Stimulated activated naive CD8-positive, alpha-beta T cell treated with anti-CD3 and anti-CD28 coated beads, Interleukin-15, Interleukin-2, amounts not matched to agents 100 ng/mL and 50 ng/mL, for 24 hours (primary cell): ENCODE data around the gene HYDIN.

Source experiments
- H3K27ac Mint-ChIP-seq: one replicate; pipeline ENCODE4 v1.8.0; 2021; ENCODE audit warnings: mild to moderate bottlenecking, mixed read lengths
- H3K27me3 Mint-ChIP-seq: one replicate; pipeline ENCODE4 v1.8.0; 2021; ENCODE audit warnings: mixed read lengths
- H3K36me3 Mint-ChIP-seq: one replicate; pipeline ENCODE4 v1.8.0; 2021; ENCODE audit warnings: low read depth, mixed read lengths
- H3K4me1 Mint-ChIP-seq: one replicate; pipeline ENCODE4 v1.8.0; 2021; ENCODE audit warnings: low read depth, mixed read lengths
- H3K4me3 Mint-ChIP-seq: one replicate; pipeline ENCODE4 v1.8.0; 2021; ENCODE audit warnings: mild to moderate bottlenecking, mixed read lengths
- H3K9me3 Mint-ChIP-seq: one replicate; pipeline ENCODE4 v1.8.0; 2021; ENCODE audit warnings: mixed read lengths

Gene HYDIN

DNA sequence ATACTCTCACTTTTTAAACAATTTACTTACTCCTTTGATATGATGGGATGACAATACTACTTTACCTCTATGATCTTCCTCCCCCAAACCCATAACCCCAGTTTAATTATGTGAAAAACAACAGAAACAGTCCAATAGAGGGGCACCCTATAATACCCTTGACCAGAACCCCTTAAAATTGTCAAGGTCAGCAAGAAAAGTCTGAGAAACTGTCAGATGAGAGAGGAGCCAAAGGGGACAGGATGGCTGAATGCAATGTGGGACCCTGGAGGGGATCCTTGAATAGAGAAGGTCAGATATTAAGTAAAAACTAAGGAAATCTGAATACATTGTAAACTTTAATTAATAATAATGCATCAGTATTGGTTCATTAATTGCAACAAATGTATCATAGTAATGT is 15.8 kb upstream of the HYDIN start:
- Mint-ChIP-seq H3K9me3 (no peaks in the 10 kb centered on the region), H3K36me3 (no peaks in the 10 kb centered on the region), H3K4me3 (no peak overlapping the region), H3K27me3 (no peaks in the 10 kb centered on the region), H3K27ac (no peak overlapping the region), H3K4me1 (no peaks in the 10 kb centered on the region)

DNA sequence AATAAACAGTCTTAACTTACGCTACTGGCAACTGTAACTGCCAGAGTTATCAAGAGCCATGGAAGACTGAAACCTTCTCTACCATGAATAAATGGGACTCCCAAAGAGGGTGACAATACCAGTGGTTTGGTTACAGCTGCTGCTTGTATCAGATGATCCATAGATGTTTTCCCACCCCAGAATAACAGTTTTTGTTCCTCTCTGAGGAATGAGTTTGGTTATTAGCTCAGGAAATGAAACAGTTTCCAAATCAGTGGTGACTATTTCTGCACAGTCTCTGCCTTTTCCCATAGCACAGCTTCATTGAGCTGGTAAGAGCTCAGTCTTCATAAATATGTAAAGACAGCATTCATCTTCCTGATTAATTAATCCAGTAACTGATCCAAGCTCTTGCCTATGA is 14.0 kb upstream of the HYDIN start:
- peaks cover 3% of the 10 kb centered on the region for H3K27me3 Mint-ChIP-seq
- no peak overlapping the region for H3K4me3 Mint-ChIP-seq
- no peaks in the 10 kb centered on the region for H3K4me1 Mint-ChIP-seq
- H3K27ac Mint-ChIP-seq: no peak overlapping the region
- H3K9me3 Mint-ChIP-seq: no peaks in the 10 kb centered on the region
- H3K36me3 Mint-ChIP-seq: no peaks in the 10 kb centered on the region

DNA sequence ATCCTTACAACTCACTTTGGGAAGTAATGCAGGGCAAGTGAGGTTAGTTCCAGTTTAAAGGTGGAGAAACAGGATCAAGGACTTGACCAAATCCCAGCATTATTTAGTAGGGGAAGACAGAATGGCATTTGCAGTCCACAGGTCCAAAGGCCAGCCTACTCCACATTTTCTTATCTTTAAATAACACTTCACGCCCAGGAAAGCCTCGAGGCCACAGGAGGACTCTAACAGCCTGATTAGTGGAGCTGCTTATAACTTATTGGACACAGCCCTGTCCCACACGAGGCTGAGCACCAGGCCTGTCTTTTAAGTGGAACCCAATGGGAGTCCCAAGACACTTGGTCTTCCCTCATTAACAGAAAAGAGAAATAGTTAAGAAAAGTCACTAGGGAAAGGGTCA is 12.1 kb upstream of the HYDIN start:
- no peak overlapping the region for H3K4me3 Mint-ChIP-seq
- H3K27me3 Mint-ChIP-seq: peaks cover 9% of the 10 kb centered on the region
- no peaks in the 10 kb centered on the region for H3K9me3 Mint-ChIP-seq
- no peak overlapping the region for H3K27ac Mint-ChIP-seq
- H3K36me3 Mint-ChIP-seq: no peaks in the 10 kb centered on the region
- no peaks in the 10 kb centered on the region for H3K4me1 Mint-ChIP-seq

DNA sequence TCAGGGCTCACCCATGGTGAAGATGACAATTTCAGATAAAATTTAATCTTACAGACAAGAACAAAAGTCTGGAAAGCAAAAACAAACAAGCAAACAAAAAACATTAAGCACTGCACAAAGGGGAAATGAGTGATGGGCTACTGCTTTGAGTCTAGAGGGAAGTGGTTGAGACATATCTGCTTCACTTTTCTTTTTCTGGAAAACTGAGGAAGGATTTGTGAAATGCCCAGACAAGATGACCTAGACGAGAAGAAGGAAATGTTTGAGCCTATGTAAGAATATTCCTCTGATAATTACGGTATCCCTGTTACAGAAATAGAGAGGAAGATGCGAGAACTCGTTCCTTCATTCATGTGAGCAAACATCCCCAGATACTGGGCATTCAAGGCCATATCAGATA is 11.5 kb upstream of the HYDIN start:
- no peaks in the 10 kb centered on the region for H3K36me3 Mint-ChIP-seq
- H3K27me3 Mint-ChIP-seq: peaks cover 9% of the 10 kb centered on the region
- no peak overlapping the region for H3K4me3 Mint-ChIP-seq
- H3K27ac Mint-ChIP-seq: no peak overlapping the region
- no peaks in the 10 kb centered on the region for H3K4me1 Mint-ChIP-seq
- no peaks in the 10 kb centered on the region for H3K9me3 Mint-ChIP-seq

DNA sequence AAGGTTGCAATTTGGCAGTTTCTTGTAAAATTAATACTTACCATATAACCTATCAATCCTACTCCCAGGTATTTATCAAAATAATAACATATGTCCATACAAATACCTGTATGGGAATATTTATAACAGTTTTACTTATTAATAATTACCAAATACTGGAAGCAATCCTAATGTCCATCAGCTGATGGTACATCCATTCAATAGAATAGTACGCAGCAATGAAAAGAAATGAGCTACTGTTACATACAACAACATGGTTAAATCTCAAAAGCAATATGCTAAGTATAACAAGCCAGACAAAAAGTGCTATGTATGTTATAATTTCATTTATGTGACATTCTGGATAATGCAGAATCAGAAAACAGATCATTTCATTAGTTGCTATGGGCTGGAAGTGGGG is 1.2 kb downstream of the HYDIN start:
- Mint-ChIP-seq H3K9me3 (peaks cover 34% of the 10 kb centered on the region), H3K27me3 (peaks cover 33% of the 10 kb centered on the region), H3K36me3 (peaks cover 15% of the 10 kb centered on the region), H3K27ac (no peak overlapping the region), H3K4me3 (no peak overlapping the region), H3K4me1 (no peaks in the 10 kb centered on the region)

DNA sequence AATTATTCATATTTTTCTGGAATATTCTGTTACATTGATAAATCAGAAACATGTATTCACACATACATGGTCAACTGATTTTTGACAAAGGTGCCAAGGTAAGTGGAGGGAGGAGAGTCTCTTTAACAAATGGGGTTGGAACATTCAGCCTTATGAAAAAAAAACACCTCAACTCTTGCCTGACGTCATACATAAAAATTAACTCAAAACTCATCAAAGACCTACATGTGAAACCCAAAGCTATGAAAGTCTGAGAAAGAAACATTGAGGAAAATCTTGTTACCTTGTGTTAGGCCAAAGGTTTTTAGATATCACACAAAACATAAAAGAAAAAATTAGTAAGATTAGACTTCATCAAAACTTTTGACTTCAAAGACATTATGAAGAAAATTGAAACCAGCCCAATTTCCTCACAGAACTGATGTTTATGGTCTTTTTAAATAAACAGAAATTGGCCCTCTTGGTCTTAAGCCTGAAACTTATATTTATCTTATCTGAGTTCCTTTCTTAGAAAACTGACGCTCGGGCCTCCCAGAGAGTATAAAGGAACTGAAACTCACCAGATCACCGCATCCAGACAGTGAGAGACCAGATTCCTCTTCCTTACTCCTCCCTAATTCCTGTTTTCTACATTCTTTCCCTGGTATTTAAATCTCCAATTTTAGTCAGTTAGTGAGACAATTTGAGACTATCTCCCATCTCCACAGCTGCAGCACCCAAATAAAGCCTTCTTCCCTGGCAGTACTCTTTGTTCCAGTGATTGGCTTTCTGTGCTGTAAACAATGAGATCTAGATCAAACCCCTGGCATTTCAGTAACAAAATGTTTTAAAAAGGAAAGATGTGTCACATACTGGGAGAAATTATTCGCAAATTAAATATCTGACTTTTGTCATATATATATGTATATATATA is 4.0 kb downstream of the HYDIN start:
- H3K36me3 Mint-ChIP-seq: peaks cover 15% of the 10 kb centered on the region
- H3K27me3 Mint-ChIP-seq: peaks cover 33% of the 10 kb centered on the region
- no peak overlapping the region for H3K27ac Mint-ChIP-seq
- no peaks in the 10 kb centered on the region for H3K4me1 Mint-ChIP-seq
- peaks cover 38% of the 10 kb centered on the region for H3K9me3 Mint-ChIP-seq
- no peak overlapping the region for H3K4me3 Mint-ChIP-seq

DNA sequence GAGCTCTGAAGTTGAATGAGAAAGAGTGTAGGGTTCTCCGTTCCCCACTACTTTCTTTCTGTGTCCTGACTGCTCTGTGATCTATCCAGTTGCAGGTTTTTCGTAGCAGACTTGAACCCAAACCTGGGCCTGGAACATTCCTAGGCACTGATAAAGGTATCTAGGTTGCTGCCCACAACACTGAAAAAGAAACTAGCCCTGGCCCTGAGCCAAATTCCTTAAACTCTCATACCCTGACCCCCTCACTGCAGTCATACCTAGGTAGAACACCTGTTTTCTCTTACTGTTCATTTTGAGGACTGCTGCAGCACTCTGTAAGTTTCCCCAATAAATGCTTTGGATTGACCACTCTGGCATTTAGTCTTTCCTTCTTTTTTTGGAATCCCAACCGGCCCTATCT is 5.4 kb downstream of the HYDIN start:
- no peak overlapping the region for H3K4me3 Mint-ChIP-seq
- H3K36me3 Mint-ChIP-seq: peaks cover 15% of the 10 kb centered on the region
- H3K4me1 Mint-ChIP-seq: no peaks in the 10 kb centered on the region
- no peak overlapping the region for H3K27ac Mint-ChIP-seq
- peaks cover 38% of the 10 kb centered on the region for H3K9me3 Mint-ChIP-seq
- H3K27me3 Mint-ChIP-seq: peaks cover 19% of the 10 kb centered on the region

DNA sequence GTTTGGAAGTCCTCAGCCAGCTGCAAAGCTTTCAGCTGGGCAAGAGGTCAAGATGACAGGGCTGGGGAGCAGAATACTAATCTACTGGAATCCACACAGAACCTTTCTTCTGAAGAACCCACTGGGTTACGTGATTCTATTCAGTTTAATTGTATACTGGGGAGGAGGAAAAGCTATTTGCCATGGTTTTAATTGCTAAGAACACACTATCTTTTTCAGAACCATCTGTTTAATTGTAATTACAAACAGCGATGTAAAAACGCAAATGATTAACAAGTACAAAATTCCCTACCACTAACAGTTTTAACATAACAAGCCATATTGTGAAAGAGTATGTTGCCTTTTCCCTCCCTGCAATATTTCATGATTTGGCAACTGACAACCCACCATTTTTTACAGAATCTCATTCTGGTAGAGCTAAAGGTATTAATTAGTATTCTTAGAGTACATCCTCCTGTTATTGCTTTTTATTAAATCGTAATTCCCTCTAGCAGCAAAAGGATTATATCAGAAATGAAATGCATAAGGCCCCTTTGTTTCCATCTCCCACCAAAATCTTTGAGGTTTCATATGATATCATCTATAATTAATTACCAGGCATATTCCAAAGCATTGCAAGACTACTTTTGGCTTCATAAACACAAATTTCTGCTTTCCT is 12.1 kb downstream of the HYDIN start:
- no peaks in the 10 kb centered on the region for H3K4me1 Mint-ChIP-seq
- no peak overlapping the region for H3K27ac Mint-ChIP-seq
- no peaks in the 10 kb centered on the region for H3K36me3 Mint-ChIP-seq
- H3K4me3 Mint-ChIP-seq: no peak overlapping the region
- peaks cover 4% of the 10 kb centered on the region for H3K9me3 Mint-ChIP-seq
- H3K27me3 Mint-ChIP-seq: peaks cover 50% of the 10 kb centered on the region

DNA sequence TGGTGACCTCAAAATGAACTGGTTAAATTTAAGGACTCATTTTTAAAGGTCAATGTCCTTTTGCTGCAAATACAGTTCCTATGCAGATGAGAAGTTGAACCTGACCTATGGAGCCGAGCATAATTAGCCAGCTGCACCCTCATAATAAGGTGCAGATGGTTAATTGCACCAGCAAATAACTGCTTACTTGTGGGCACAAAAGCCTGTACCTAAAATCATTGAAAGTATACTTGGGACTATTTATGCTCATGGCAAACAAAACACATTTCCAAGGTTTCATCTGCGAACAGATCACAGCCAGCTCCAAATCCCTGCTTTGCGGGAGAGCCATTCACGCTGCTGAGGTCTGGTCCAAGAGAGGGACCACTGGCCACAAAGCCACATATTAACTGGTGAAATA is 13.0 kb downstream of the HYDIN start:
- Mint-ChIP-seq H3K27ac (no peak overlapping the region), H3K27me3 (peaks cover 54% of the 10 kb centered on the region), H3K9me3 (peaks cover 4% of the 10 kb centered on the region), H3K4me1 (no peaks in the 10 kb centered on the region), H3K4me3 (no peak overlapping the region), H3K36me3 (no peaks in the 10 kb centered on the region)

DNA sequence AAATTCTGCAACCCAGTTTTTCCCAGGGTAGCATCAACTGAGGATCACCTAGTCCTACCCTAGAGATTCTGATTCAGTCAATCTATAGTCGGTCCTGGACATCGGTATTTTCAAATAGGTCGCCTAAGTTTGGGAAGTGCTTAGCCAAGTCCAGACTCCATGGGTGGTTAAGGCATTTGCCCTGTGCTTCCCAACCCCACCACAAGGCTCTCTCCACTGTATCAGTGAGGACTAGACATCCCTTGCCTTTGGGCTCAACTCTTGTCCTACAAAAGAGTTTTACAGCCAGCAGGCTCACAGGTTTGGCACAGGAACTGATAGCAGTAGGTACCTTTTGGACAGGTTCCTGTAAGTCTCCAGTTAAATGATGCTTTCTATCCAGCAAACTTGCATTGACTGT is 13.8 kb downstream of the HYDIN start:
- Mint-ChIP-seq H3K9me3 (peaks cover under 1% of the 10 kb centered on the region), H3K36me3 (no peaks in the 10 kb centered on the region), H3K27me3 (peaks cover 54% of the 10 kb centered on the region), H3K4me1 (no peaks in the 10 kb centered on the region), H3K27ac (no peak overlapping the region), H3K4me3 (no peak overlapping the region)

DNA sequence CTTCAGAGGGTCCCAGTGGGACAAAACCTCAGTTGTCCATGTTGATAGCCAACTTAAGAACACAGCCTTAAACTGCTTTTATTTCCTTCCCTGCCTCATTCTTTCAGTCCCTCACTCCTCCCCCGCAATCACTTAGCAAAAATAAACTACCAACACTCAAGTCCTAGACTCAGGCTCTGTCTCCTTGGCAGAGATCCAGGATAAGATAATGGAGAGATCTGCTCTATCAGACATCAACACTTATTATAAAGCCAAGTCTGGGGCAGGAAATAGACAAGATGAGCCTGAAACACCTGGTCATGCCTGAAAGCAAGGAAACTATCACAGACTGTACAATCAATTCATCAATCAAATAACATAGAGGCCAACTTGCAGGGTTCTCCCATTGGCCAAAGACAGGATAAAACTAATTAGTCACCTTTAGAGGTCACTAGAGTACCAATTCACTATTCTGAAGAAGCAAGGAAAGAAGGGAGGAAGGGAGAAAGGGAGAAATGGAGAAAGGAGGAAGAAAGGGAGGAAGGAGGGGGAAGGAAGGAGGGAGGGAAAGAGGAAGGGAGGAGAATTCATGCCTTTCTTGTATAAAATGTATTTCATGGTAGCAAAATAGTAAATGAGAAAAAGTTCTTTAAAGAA is 15.7 kb downstream of the HYDIN start:
- no peaks in the 10 kb centered on the region for H3K4me1 Mint-ChIP-seq
- H3K36me3 Mint-ChIP-seq: no peaks in the 10 kb centered on the region
- H3K4me3 Mint-ChIP-seq: no peak overlapping the region
- peaks cover 3% of the 10 kb centered on the region for H3K9me3 Mint-ChIP-seq
- peaks cover 58% of the 10 kb centered on the region for H3K27me3 Mint-ChIP-seq
- H3K27ac Mint-ChIP-seq: no peak overlapping the region

DNA sequence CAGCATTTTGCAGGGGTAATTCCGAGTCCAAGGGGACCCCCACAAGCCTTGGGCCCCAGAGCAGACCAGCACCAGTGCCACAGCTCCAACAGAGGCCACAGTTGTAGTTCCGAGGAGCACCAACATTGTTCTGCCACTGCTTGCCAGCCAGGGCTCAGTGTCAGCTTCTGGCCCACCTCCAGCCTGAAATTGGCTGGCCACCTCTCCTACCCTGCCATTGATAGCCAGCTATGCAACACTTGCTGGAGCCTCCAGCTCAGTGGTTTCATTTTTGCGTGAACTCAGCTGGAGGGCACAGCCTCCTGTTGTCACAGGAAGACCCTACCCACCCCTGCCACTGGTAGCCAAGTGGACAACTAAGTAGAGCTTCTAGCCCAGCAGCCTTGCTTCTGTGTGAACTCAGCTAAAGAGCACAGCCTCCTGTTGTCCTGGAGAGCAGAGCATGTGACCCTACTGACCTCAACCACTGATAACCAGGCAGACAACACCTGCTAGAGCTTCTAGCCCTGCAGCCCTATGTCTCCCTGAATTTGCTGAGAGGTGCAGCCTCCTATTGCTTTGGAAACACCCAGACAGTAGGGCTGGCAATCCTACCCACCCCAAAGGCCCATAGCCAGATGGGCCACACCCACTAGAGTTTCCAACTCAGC is 24.9 kb downstream of the HYDIN start:
- H3K9me3 Mint-ChIP-seq: peaks cover 38% of the 10 kb centered on the region
- H3K27ac Mint-ChIP-seq: no peak overlapping the region
- no peak overlapping the region for H3K4me3 Mint-ChIP-seq
- H3K4me1 Mint-ChIP-seq: no peaks in the 10 kb centered on the region
- peaks cover 49% of the 10 kb centered on the region for H3K27me3 Mint-ChIP-seq
- no peaks in the 10 kb centered on the region for H3K36me3 Mint-ChIP-seq

DNA sequence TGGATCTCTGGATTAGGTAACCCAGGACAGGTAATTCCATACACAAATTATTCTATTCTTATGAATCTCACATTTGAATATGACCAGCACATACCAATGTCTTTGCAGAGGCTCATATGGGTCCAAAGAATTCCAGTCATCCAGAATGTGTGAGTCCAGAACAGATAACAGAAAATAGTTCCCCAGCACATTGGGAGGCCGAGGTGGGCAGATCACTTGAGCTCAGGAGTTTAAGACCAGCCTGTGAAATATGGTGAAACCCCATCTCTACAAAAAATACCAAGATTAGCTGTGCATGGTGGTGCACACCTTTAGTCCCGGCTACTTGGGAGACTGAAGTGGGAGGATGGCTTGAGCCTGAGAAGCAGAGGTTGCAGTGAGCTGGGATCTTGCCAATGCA is 26.9 kb downstream of the HYDIN start:
- H3K9me3 Mint-ChIP-seq: peaks cover 33% of the 10 kb centered on the region
- H3K36me3 Mint-ChIP-seq: no peaks in the 10 kb centered on the region
- no peak overlapping the region for H3K4me3 Mint-ChIP-seq
- peaks cover 37% of the 10 kb centered on the region for H3K27me3 Mint-ChIP-seq
- H3K27ac Mint-ChIP-seq: no peak overlapping the region
- H3K4me1 Mint-ChIP-seq: no peaks in the 10 kb centered on the region

DNA sequence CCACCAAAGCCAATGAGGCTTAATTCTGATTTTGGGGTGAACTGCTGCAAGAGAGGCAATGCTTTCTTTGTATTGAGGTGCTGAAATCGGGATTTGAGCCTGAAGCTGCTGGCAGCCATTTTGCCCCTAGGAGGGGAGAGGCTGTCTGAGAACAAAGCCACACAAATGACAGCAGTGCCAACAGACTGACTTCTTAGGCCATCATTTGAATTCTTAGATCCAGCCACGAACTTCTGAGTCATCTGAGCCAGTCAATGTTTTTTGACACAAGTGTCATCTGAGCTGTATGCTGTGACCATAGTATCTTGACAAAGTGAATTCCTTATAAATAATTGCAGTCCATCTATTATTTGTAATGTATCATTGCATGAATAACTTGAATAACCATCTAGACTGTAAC is 29.0 kb downstream of the HYDIN start:
- Mint-ChIP-seq H3K27ac (no peak overlapping the region), H3K9me3 (peaks cover 22% of the 10 kb centered on the region), H3K27me3 (peaks cover 26% of the 10 kb centered on the region), H3K4me3 (no peak overlapping the region), H3K4me1 (no peaks in the 10 kb centered on the region), H3K36me3 (no peaks in the 10 kb centered on the region)

DNA sequence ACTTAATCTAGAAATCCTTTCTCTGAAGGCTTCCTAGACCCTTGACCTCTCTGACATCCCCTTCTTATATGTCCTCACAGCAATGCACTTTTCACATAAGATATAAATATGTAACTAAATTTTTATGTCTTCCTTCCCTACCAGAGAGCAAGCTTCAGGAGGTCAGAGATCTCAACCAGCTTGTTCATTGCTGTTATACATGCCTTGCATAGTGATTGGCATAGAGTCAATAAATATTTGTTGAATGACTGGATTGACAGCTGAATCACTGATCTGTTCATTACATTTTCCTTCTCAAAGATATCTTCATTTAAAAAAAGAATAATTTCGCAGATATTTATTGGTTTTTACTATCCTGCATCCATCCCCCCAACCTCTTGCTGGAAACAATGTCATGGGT is 29.5 kb downstream of the HYDIN start:
- H3K36me3 Mint-ChIP-seq: no peaks in the 10 kb centered on the region
- H3K27me3 Mint-ChIP-seq: peaks cover 26% of the 10 kb centered on the region
- no peak overlapping the region for H3K27ac Mint-ChIP-seq
- H3K4me1 Mint-ChIP-seq: no peaks in the 10 kb centered on the region
- H3K4me3 Mint-ChIP-seq: no peak overlapping the region
- peaks cover 20% of the 10 kb centered on the region for H3K9me3 Mint-ChIP-seq
